CD4-positive, alpha-beta T cell treated with Interleukin-17A for 4 hours (primary cell): Measurements from ENCODE around the gene HOXD3.

ENCODE experiments used
- DNase-seq: peaks from one replicate; pipeline ENCODE4 v3.0.0-alpha.2; 2020; ENCODE audit warnings: mixed read lengths

Gene HOXD3

DNA sequence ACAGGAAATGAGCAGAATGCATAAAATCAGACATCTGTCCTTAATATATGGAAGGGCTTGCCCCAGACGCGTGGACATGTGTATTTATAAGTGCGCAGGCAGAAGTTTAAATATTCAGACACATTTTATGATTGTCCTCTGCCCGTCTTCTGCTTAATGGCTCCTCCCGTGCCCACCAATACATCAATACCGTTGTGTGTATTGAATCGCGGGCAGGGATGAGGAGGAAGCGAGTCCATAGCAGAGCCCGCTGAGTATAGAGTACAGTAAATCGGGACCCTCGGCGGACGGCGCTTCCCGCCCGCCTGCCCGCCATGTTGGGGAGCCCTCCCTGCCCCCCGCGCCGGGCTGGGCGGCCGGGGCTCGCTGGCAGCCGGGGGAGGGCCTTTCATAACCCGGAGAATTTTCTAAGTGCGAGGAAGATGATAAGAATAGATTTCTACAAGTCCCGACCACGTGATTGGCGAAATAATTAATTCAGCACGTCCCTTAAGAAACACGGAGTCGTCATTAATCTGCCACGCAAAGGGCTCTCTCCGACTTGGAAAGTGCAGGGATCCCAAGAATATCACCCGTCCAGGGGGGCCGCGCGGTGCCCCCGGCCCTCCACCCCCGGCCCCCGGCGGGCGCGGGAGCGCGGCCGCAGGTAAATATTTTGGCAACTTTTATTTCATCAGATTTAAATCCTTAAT lies at the start of gene HOXD3:
TSS of gene HOXD3 (plus strand) at position 501 of the 692 bp plus-strand sequence. CDS start 11,808 bp downstream, outside the sequence.
- DNase-seq = no peak

DNA sequence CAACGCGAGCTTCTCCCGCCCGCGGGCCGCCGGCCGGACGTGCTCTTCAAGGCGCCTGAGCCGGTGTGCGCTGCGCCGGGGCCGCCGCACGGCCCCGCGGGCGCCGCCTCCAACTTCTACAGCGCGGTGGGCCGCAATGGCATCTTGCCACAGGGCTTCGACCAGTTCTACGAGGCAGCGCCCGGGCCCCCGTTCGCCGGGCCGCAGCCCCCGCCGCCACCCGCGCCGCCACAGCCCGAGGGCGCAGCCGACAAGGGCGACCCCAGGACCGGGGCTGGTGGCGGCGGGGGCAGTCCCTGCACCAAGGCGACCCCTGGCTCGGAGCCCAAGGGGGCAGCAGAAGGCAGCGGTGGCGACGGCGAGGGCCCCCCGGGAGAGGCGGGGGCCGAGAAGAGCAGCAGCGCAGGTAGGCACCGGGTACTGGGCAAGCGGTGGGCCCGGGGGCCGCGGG lies 49.4 kb upstream of the HOXD3 start:
- no peak for DNase-seq

DNA sequence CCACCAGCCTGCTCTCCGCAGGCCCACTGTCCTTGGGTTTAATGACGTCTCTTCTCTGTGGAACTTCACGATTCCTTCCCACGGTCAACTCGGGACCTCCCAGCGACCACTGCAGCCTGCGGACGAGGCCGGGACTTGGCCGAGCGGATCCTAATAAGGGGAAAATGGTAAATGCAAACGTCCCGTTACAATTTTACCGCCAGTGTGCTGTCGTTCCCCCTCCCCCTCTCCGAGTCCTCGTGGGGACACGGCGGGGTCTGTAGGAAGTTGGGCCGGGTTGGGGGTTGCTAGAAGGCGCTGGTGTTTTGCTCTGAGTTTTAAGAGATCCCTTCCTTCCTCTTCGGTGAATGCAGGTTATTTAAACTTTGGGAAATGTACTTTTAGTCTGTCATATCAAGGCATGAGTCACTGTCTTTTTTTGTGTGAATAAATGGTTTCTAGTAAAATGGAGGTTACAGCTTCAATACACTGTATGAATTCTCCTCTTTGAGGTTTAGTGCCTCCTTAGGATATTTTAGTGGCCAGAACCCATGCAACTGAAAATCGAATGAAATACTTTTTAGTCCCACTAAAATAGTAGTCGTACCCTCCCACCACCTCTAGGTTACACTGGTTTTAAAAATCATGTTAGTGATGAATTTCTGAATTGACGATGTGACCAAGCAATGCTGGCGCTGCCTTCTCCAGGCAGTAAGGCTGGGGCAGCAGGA lies 47.8 kb upstream of the HOXD3 start:
- DNase-seq = no peak

DNA sequence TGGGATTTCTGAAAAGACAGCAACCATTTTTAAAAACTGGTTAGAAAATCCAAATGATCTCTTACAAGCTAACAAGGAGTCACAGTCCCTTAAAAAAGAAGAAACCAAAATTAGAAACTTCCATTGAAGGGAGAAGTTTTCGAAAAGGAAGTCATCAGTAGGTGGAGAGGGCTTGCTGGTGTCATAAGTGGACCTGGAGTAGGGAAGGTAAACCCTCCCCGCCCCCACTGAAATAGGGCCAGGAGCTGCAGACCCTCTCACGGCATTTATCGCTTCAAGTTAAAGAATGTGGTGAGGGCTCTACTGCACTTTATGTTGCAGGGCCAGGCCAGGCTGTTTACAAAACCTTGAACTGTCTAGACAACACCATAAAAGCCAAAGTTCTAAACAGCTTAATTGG lies 47.2 kb upstream of the HOXD3 start:
- no peak for DNase-seq

DNA sequence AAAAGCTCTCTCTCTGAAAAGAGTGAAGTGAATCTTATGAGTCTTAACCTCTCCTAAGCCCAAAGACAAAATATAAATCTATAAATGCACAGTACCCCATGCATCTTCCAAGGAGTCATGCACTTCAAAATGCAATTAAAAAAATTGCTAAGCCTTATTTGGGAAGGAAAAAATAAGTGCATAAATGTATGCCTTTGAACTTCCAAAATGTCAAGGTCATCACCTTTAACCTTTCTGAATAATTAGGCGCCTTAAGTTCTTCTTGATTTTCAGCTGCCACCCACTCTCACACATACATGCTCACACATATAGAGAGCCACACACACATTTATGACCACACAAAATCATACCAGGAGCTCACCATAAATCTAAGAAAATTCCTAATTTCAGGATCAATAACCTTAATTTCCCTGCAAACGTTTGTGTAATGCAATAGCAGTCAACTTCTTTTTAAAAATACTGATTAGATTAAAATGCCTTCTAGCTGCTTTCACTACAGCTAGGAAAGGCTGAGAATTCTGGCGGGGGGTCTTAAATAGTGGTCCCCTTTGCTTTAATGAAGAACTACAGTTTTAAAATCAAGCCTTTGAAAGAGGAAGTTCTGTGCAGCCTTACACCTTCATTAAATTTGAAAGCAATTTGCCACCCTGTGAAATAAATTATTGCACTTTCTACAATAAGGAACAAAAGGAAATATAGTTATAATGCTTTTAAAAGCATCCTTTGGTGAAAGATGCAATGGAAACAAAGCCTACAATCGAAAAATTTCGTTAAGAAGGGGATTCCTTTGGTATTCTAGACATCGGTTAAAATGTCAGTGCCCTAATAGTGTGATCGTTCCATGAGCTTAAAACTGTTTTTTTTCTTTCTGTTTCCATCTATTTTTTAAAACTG lies 46.4 kb upstream of the HOXD3 start:
- DNase-seq = no peak

DNA sequence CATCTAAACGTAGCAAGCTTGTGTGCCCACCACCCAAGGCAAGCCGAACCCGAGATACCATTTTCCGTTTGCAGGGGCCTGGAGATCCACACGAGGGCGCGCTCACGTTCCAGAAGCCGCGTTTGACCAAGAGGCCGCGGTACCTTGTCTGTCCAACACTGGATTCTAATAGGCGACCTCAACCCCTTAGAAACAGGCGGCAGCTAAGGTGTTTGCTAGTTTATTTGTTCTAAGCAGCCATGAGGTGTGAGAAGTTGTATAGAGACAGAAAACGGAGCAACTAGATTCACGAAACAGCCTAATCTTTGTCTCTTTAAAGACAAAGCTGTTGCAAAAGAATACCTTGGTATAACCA lies 45.8 kb upstream of the HOXD3 start:
- no peak for DNase-seq

DNA sequence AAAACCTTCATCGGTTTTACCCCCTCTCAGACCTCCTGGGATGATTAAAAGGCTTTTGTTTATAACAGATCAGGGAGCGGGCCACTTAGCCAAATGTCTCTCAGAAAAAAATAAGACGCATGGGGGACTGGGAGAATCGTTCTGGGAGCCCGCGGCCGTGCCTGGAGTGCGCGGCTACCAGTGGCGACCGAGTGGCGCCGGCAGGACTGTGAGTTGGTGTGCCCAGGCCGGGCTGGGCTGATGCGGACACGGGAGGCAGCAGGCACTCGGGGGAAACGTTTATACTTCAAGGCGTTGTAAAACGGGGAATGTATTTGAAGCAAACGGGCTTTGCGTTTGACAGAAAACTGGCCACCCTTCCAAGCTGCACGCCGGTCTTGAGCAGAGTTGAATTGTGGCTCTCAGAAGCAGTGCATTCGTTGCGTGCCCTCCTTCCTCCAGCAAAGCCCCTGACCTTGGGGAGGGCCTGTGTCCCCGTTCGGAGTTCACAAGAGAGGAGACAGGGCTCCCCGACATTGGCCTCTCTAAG lies 45.2 kb upstream of the HOXD3 start:
- DNase-seq = no peak

DNA sequence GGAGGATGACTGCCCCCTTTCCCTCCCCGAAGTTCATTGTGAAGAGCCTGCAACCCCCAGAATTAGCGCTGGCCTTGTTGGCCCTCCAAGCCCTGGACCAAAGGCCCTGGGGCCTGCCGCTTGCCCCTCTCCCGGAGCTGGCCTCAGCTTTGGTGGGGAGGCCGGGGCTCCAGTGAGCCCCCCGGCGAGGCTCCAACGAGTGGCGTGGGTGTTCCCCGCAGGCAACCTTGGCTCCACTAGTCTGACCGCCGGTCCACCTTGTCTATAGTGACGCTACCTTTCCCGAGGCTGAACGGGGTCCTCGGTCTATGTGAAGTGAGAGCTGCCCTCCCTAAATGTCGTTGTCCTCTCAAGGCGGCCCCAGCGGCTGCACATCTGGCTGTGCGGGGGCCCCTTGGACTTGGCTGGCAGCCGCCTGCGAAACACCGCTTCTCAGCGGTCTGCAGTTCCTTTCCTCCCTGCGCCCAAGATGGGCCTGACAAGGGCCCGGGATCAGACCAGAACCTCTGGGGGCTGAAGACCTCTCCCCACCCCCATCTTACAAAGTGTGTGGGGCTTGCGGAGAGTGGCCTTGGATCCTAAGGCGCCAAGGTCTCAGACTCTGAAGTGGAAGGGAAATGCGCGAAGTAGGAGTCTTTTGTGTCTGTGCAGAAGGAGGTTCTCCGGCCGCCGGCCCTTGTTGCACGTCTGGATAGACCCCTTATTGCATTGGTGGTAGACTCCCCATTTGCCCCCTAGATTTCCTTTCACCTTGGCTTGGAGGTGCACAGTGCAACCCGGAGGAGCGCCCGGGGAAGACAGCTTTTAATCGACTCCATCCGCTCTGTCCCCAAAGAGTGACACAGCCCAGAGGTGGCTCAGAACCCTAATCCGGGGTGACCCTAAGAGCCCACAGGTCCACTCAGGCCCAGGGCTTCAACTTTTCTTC lies 44.5 kb upstream of the HOXD3 start:
- no peak for DNase-seq

DNA sequence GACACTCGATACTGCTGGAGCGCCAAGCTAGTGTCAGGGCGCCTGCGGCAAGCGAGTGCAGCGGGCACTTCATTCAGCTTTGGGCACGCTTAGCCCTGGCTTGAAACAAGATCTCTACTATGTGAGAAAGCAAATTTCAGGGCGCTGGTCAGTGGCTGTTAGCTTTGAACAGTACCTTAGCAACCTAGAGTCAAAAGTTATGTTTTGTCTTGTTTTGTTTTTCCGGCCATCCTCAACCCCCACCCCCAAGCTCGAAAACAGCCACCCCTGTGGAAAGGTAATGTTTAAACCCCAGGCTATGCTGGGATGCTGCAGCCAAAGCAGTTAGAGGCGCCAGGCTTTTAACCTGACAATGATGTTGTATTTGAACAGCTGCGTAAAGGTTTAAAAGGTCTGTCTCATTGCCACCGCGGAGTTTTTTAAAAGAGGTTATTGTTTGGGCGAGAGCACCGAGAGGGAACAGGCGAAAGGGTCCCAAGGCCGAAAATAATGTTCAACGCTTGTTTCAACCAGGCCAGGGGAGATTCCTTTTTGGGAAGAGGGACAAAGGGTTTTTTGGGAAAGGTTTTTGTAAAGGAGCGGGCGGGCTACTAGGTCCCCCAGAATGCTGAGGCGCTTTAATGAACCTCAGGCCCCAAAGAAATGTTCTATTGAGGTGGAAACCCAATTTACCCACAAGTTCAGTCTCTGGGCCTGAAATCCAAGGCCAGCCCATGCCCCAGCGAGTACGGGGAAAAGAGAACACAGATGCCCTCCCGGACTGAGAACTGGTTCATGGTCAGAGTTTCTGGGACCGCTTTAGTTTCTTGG lies 42.8 kb upstream of the HOXD3 start:
- no peak for DNase-seq

DNA sequence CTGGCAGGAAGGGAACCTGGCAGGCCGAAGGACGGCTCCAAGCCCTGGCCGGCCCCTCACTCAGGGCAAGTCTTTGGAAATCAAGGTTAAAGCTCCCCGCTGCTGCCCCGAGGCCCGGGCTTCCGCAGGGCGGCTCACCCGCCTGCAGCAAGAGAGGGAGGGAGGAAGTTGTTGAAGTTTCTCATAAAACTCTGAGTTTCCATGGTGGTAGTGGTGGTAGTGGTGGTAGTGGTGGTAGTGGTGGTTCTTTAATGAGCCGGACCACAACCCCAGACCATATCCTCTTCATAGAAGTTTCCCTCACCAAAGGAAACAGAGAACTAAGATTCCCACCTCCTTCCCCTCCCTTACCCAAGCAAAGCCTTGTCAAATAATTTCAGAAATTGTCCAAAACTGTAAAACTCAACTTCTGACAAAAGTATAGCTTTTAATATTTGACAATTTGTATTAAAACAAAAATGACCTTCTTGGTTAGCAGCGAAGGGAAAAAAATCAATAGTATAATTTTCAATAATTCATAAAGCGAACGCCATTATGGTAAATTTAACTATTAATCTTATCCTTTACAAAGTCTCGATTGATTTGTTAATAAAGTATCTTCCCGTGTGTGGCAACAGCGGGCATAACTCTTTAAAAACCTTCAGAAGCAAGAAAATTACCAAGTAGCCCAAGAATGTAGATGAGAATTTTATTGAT lies 42.0 kb upstream of the HOXD3 start:
- no peak for DNase-seq

DNA sequence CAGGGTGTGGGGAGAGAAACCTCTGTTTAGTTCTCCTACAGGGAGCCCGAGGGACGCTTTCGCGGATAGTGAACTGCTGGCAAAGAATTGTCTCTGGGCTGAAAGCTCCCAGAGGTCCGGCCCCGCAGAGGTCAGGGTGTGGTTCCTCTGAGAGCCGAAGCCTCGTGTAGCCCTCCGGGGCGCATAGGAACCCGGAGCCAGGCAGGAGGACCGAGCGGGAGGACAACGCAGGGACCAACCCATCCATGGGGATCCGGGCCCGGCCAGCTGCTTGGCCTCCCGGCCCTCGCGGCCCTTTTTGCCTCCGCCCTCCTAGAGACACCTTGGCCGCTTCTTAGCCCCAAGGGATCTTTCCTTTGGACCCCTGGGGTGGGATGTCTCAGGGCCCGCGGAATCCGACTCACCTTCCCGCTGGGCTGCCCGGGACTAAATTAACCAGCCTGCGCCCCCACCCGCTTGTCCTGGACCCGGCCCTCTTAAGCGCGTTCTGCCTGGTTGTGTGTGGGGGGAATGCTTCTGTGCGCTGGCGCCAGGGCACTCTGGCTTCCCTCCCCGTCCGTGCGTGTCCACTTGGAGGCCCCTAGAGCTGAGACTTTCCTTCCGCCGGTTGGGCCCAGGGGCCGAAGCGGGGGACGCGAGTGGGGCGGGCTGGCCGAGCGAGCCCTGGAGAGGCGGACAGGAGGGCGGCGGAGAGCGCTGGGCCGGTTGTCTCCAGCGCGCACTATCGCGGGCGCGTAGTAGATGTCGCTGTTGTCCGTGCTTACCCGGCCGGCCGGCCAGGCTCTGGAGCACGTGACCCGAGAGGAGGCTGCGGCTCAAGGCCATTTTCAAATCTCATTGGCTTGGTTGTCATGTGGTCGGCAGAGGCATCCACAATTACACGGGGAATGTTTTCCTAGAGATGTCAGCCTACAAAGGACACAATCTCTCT lies 41.0 kb upstream of the HOXD3 start, which contains the start of gene HOXD10:
TSS of gene HOXD10 (plus strand) at position 896 of the 931 bp plus-strand sequence. CDS start 56 bp downstream, outside the sequence.
- no peak for DNase-seq

DNA sequence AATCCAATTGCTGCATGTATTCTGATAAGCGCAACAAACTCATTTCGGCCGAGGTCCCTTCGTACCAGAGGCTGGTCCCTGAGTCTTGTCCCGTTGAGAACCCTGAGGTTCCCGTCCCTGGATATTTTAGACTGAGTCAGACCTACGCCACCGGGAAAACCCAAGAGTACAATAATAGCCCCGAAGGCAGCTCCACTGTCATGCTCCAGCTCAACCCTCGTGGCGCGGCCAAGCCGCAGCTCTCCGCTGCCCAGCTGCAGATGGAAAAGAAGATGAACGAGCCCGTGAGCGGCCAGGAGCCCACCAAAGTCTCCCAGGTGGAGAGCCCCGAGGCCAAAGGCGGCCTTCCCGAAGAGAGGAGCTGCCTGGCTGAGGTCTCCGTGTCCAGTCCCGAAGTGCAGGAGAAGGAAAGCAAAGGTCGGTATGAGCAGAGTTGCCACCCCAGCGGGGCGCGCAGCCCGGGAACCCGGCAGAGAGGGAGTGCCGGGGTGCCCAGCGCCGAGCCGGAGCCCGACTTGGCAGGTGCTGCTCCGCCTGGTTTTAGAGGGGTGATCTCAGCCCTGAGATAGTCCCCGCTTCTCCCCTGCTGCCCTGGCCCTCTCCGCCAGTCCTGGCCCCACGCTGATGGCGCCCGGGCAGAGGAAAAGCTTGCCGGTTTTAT lies 39.8 kb upstream of the HOXD3 start:
- no peak for DNase-seq

DNA sequence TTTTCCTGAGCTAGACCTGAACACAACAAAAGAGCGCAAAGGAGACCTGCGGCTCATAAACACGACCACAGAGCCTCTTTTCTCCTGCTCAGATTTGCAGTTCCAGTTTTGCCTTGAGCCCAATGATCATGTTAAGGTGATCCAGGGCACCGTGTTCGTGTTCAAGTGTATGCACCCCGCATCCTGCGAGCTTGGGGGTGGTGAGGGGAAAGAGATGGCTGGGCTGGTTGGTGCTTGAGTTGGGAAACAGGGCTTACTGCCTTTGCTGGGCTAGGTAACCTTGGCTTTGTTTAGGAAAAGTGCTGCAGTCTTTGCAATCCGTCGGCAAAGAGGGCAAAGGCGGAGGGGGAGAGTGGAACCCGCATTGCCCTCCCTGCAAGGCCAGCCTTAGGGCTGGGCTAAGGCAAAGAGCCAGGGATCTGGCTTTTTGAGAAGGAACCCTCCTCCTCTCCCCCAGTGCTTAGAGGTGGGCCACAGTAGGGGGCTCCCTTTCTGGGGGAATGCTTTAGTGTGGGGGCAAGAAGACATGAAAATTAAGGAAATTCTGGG lies 39.2 kb upstream of the HOXD3 start:
- DNase-seq = no peak

DNA sequence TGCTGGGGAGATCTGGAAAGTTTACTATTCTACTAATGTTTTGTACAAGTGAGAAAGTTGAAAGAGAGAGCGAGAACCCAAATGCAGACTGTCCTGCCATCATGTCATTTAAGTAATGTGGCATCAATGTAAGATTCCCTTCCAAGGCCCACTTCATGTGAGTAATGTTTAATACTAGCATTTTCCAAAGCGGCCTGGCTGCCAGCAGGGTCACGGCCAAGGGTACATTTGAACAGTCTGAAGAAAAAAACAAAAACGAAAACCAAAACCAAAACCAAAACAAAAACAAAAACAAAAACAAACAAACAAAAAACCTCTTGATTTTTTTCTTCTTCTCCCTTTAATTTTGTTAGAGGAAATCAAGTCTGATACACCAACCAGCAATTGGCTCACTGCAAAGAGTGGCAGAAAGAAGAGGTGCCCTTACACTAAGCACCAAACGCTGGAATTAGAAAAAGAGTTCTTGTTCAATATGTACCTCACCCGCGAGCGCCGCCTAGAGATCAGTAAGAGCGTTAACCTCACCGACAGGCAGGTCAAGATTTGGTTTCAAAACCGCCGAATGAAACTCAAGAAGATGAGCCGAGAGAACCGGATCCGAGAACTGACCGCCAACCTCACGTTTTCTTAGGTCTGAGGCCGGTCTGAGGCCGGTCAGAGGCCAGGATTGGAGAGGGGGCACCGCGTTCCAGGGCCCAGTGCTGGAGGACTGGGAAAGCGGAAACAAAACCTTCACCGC lies 38.3 kb upstream of the HOXD3 start:
- DNase-seq = no peak

DNA sequence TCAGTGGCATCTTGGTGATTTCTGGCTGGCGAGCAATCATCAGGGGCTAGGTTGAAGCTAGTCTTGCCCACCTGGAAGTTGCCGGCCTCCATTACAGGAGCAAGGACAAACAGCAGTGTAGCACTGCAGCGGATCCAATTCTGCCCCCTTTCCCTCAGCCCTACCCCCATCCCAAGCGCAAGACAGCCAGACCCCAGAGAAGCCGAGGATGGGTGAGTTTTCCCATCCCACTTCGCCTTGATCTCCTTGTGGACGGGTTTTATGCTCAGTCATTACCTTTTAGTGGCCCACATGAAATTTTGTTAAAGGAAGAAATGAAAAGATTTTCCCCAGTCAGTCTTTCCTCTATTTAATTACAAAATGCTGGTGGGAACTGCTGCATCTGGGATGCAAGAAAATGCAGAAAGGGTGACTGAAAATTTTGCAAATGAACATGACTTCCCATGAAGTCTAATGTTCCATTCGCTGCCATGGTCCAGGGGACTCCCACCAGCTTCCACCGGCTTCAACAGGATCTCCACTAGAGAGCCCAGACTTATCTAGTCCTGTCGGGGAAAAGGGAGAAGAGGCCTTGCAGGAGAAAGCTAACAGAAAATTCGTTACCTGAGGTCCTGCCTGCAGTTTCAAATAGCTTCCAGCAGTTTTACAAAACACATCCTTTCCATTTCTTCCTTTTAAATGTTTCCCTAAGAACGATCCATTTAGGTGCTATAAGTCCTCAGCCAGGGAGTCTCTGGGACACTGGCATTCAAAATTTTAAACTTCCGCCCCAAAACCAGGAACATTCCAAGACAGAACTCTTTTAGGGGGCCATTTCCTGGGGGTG lies 36.5 kb upstream of the HOXD3 start:
- no peak for DNase-seq

DNA sequence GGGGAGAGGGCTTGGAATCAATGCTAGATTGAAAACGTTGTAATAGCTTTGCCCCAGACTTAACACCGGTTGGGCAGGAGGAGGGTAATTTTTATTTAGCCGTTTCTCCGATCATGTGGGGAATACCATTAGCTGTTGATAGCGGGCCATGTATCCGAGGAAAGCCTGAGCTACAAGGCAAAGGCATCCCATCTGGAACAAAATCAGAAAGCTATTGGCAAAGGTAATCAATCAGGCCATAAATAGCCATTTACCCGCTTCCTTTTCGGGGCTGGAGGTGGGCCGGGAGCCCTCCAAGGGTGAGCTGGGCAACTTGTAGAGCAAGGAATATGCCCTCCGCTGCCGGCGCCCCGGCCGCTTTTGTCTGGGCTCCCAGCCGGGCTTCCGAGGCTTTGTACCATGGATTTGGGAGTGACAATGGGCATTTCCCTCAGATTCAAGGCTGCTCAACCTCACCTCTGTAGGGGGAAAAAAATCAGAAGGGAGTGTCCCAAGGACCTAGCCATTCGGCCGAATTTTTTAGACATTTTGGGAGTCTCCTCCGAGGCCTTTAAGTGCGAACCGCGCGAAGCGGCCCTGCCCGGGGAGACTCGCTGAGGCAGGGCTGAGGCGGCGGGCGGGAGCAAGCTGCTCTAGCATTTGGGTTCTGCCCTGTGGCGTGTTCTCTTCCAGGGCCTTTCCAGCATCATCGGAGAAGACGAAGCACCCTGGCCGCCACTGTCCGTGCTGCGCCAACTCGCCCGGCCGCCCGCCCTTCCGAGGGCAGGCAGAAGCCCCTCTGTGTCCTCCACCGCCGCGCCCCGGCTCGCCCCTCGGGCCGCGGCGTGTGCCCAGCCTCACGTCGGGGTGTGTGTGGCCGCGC lies 35.7 kb upstream of the HOXD3 start:
- DNase-seq = no peak
